NCI-H345 (cell line): Measurements from ENCODE around the gene NECTIN1.

Source experiments
- DNase-seq: peaks from one replicate; lab custom pipeline; 2025; lab: John Stamatoyannopoulos, UW

NECTIN1 gene

DNA sequence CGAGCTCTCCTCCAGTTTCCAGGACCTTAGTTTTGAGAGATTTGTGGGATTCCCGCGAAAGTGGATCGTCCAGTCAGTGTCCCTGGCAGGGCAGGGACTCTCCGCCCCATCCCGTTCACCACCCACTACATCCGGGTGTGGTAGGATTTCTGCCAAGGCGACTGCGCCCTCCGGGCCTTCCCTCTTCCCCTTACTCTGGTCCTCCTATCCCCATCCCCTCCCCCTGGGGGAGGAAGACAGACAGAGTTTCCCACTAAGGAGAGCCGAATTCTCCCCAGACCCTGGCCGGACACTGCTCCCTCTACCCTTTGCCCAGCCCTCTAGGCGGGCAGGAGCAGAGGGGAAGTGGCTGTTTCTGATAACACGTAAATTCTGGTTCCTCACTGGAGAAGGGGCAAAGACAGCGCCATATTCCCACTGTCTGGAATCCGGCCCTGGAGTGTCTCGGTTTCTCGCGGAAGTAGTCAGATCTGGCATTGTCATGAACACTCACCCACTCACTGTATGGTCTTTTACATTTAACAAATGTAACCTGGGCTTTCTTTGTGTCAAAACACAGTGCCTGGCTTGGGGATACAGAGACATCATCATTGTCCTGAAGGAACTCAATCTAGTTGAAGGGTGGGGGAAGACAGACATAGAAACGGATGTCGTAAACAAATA is 1.1 kb upstream of the NECTIN1 start:
- no peak for DNase-seq

DNA sequence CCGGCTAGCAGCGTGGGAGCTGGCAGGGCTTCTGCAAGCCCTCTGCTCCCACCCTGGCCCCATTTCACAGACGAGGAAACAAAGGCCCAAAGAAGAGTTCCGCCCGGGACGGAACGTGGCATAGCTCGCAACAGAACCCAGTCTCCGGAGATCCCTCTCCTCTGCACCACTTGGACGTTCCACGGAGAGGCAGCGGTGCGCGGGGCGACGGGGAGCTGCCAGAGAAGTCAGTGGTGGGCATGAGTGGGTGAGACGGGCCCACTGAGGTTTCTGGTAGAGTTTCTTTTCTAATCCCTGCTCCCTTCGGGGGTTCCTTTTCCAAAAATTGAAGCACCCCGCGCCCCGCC is 554 bp upstream of the NECTIN1 start:
- DNase-seq = no peak

DNA sequence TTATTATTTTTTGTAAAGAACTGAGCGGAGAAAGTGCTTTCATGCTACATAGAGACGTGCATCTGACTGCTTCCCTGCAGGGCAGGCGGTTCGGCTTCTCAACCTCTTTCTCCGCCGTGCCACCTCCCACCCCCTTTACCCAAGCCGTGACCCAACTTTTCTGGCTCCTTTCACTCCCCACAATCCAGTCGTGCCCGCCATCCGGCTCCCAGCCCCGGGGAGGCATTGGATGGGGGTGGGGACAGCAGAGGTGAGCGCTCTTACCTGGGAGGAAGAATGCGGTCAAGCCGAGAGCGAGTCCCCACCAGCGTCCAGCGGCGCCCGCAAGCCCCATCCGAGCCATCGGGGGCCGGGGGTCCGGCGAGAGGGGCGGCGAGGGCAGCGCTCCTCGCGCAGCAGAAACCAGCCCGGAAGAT is 781 bp downstream of the NECTIN1 start:
- peak; percentile 6 for DNase-seq

DNA sequence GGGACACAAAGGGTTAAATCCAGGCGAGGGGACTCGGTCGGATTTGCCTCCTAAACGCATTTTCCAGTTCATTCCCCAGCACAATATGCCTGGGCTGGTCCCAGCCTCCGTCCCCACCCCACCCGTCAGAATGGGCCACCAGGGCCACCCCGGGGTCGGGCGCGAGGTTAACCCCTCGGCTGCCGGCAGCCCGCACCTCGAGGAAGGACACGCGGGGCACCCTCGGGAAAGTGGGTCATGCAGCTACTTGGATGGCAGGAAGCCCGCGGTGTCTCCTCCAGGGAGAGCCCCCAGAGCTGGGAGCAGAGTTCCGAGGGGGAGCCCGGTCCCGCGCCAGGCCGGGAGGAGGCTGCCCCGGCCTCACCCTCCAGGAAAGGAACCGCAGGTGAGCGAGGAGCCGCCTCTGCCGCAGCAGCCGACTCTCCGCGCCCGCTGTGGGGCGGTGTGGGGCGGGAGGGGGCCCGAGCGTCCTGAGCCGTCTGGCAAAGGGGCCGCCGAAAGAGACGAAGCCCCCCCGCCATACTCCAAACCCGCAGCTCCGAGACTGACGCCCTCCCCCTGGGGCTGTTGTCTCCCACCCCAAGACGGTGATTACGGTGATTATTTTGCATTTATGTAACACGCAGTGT is 1.4 kb downstream of the NECTIN1 start:
- DNase-seq = peak; percentile 28

DNA sequence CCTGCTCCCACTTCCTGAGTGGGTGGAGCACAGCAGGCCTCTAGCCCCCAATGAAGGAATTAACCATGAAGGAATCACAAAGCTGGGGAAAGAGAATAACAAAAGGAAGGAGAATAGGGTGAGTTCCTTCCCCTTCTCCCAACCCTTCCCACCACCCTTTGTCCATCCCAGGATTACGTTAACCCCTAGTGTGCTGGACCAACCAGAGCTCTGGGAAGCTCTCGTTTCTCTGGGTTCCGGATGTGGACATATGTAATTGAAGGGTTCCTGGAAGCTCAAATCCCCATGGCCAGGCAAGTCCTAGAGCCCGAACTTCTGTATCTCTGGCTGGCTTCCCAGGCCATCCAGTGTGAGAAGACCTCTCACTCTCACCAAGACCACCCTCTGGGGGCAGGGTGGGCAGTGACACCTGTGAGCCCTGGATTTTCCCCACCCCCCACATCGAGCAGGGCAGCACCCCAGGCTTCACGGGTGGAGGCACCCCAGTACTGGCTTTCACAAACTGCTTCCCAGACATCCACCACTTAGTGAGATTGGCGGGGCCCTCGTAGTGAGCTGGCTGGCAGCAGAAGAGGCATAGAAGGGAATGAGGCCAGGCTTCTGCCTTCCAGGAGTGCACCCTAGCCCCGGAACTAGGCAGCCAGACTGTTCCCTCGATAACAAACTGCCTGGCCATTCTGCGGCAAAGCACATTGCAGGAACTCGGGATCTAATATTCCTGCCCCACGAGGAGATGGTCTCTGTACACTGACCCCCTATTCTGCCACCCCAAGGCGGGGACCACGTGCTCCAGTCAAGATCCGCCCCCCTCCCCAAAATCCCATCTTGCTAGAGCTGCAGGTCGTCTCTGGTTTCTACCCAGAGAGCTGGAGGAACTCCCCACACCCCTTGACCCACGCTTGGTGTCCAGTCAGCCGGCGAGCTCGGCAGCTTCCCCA is 2.1 kb downstream of the NECTIN1 start:
- no peak for DNase-seq

DNA sequence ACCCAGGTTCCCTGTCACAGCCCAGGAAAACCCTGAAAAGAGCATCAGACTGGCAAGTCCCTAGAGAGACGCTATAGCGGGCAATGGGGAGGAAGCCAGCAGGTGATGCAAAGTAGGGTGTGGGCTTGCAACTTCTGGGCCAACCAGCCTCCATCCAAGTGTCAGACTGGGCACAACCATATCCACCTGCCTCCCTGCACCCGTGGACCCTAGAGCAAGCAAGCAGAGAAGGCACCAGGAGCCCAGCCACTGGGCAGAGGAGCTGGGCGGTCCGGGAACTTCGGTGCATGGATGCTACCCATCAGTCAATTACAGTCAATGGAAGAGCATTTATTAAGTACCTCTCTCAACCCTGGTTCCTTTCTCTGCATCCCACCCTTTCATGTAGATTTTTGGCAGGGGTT is 2.8 kb downstream of the NECTIN1 start:
- DNase-seq = no peak

DNA sequence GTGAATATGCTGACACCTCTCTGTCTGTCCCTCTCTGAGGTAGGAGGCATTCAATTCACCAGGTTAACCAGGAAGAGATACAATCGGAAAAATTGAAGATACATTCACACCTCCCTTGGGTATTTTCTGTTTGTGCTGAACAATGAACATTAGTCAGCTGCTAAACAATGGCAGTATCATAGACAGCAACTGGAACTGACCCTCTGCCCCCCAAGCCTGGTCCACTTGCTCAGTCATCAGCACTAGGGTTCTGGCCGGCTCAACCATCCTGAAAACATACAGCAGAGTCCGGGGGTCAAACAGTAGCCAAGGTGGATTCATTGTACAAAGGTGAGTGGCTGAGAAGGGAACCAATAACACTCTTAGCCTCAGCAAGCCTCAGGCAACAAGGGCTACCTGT is 4.0 kb downstream of the NECTIN1 start:
- no peak for DNase-seq

DNA sequence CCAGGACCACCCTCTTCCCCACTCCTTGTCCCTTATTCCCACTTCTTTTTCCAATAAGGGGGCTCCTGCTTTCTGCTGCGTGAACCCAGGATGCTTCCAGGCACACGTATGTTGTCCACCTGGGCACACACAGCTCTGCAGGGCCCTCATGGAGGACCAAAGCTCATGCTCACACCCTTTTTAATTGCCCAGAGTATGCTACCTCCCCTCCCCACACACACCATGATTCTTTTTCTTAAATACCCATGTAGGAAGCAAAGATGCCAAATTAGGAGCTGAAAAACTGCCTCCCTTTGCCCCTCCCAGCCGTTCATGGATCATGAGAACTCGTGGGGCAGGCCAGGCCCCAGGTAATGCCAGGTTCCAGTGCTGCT is 5.1 kb downstream of the NECTIN1 start:
- no peak for DNase-seq

DNA sequence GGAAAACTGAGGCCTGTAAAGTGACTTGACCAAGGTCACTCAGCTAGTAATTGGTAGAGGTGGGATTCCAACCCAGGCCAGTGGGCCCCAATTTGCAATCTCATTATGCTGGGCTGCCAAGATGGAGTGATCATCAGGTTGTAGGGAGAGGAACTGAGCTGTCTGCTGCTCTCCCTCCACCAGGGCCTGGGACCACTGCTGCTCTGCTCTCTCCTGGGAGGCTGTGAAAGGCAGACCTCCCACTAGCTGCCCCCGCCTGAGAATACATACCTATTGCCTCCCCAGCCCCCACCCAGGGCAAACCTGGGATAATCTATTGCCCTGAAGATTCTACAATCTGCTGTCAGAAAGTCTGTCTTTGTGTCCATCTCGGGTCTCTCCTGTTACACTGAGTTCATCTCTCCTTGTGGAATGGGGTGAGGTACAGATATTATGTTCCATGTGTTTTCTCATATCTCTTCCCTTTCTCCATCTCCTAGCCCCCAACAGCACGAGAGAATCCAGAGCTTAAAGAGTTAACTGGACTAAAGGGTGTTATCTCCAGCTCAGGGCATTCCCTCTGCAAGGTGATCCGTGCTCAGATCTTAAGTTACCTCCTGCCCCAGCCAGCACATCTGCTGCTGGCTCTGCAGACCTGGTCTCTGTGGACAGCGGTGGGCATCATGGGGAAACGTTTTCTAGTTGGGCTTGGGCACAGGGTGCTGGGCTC is 5.6 kb downstream of the NECTIN1 start:
- DNase-seq = no peak

DNA sequence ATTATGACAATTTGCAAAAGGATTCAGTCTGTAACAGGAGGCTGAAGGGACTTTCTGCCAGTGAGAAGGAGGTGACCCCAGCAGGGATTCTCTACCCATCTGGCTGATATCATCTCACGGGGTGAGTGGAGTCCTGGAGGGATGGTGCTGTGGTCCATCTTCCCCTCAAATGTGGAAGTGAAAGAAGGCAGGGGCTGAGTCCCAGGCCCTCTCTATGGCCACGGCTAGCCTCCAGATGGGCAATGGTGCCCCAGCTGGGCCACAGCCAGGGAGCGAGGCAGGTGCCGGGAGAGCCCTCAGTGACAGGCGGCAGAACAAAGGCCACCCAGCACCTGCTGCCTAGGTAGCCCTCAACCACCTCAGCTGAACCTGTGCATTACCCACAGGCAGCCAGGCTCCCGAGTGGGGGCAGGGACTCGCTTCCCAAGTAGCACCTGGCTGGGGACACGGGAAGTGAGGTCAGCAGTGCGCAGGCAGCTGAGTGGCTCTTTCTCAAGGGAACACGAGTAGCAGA is 6.7 kb downstream of the NECTIN1 start:
- DNase-seq = peak; percentile 83

DNA sequence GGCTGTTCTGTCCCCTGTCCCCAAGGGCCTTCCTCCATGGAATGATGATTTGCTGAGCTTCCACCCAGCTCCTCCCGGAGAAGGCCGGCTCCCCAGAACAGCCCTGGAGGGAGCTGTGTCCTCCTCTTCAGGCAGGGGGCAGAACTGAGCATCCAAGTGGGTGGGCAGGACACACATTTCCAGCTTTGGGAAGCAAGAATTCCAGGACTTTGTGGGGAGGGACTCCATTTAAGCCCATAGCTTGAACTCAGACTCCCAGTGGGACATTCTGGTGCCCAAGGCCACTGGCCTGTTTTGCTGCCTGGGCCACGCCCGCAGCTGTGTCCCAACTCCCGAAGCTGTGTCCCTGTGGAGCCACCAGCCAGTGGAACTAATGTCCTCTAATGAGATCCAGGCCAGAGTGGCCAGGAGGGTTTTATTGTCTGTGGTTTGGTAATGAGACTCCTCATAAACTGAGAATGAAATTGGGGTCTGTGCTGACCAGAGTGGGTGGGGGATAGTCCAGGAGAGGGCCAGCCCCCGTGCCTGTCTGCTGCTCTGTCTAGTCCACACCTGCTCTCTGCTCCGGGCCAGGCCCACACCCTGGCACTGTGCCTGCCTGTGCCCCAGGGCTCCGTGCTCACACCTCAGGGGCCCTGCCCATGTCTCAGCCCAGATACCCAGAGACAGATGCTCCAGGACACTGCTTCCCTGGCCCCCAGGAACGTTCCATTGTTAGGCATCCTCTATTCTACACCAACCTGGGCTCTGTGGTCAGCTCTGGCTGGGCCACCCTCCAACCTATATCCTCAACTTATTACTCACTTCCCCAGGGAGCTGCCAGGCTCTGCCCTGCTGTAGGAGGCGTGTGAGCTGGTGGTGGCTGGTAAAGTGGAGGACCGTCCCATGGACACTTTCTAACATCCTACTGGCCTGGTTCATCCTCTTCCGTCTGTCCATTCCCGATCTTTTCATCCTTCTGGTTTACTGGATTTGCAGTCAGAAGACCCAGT is 7.6 kb downstream of the NECTIN1 start:
- DNase-seq = peak; percentile 11

DNA sequence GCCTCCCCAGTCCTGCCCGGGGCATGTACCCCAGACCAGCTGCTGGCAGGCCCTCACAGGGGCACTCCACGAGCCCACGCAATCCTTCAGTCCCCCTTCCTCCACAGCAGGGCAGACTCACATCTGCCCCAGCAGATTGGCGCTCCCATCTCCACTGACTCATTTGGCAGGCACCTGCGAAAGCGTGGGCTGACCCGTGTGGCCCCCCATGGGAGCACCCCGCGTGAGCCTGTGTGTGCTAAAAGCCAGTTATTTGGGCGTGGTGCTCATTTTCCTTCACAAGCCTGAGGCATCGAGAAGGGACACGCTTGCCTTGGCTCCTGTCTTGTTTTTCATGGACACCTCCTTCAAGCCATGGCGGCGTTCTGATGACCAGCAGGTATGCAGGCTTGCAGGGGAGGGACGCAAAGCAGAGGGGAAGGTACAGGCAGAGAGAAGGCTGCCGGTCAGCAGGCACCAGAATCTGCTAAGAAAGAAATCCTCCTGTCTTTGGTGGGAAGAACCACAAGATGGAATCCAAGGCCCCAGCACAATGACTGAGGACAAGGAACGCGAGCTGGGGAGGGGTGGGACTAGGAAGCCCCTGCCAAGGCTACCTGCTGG is 8.6 kb downstream of the NECTIN1 start:
- no peak for DNase-seq

DNA sequence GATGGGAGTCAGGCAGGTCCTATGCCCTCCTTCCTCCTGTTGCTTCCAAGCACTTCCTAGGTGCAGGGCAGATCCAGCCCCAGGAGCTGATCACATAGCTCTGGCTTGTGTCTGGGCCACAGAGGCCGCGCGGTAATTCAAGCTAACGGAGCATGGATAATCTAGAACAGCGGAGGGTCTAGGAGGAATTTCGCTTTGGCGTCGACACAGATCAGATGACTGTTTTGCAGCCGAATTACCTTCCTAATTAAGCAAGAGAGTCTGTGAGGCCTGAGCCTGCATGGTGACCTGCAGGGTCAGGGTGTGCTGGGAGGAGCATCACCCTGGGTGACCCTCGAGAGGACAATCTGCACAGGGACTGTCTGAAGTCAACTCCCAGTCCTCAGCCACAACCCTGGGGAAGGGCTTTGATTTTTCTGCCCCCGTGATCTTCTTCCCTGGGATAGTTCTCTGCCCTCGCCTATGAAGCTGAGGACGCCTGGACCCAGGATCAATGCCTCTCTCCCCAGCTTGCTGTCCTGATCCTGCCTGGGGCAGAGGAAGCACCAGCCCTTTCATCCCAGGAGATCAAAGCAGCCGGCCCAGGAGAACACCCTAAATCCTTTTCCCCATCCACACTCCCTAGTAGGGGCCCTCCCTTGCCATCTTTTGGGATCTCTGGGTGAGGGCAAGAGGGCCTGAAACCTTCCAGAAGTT is 11.0 kb downstream of the NECTIN1 start:
- no peak for DNase-seq

DNA sequence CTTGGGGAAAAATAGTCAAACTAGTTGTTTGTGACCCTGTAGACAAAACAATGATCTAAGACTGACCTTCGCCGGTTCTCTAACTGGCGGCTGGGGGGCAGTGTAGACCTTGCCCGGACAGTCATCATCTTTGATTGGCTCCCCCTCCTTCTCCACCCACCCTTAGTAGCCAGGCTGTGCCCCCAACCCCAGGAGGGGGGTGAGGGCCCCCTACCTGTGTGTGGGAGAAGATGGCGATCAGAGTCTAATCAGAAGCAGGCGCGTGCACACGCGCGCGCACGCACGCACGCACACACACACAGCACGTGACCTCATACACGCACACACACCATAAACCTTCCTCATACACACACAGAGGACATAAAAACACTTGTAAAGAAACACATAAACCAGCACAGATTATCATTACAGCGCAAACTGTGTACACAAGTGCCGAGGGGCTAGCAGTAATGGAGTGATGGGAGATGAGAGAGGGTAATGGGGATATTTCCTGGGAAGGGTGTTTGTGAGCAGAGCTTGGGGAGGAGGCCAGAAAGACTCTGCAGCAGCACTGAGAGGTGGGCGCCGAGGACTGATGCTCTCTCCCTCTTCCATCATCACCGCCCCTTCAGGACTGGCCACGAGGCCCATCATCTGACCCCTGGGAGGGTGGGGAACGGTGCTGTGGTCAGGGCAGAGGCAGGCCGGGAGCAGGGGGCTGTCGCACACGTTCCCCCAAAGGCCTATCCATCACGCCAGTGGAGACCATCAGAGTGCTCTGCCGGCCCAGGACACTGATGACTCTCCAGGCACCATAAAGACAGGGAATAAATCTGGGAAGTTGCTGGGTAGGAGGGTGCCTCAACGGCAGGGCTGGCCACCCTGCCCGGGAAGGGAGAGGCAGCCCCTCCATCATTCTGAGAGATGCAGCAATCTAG is 12.2 kb downstream of the NECTIN1 start:
- DNase-seq = no peak

DNA sequence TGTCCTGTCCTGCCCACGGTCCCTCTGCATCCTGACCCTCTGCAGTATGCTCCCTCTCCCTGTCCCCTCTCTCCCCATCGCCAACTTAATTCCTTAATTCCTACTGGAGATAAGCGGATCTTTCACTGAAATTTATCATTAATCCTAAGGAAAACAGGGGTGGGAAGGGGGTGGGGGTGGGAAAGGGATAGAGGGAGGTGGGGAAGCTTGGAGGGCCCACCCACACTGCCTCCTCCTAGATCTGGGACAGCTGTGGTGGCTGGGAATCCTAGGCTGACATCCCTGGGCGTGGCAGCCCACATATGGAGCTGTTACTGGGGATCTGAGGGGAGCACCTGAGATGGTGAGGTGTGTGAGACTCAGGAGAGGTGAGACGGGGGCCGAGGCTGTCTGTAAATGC is 14.4 kb downstream of the NECTIN1 start:
- DNase-seq = no peak

DNA sequence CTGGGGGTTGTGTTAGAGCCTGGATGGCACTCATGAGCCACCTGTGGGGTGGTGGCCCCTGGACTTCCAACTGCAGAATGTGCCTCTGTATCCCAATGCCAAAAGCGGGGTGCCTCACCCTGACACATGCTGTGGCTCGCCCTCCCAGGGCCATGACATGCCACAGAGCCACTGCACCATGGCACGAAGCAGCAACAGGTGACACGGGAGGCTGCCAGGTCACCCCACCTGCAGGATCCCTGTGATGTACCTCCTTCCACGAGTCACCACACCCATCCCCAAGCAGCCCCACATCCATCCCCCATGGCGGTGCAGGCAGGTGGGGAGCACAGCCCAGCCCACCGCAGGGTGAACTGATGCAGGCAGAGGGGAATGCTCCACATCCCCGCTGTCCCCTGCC is 14.8 kb downstream of the NECTIN1 start:
- no peak for DNase-seq

DNA sequence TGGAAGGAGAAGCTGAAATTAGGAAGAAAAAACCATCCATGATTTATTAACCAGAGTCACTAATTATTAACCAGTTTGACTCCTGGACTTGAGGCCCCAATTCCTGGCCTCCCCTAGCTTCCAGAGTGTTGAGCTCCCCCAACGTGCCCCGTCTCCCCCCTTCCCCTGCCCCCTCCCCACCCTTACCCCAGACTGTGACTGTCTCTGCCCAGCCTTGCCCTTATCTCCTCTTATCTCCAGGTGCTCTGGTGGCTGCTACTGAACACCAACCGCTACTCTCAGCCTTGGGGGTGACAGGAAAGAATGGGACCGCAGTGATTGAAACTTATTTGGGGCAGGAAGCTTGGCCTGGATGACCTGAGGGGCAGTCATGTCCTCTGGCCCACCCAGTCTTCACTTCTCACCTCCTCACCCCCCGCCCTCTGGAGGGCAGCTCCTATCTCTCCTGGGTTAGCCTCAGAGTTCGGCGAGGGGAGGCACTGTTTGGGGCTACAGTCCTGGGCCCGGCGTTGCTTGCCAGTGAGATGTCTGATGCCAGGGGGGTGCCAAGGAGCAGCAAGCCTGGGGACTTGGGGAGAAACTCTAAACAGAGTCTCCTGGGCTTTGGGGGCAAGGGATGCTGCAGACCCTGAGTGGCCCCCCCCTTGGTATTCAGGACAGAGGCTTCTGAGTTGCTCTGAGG is 15.5 kb downstream of the NECTIN1 start:
- DNase-seq = no peak
